Stomach smooth muscle (tissue), 2 donors: Measurements from ENCODE around the gene PTGR2.

Source experiments
- H3K27ac ChIP-seq: one replicate; pipeline ENCODE4 v1.7.0; 2013; ENCODE audit warnings: mild to moderate bottlenecking, low read length, inconsistent platforms
- H3K27me3 ChIP-seq, 2 donors: one replicate each; pipeline ENCODE4 v1.7.0; 2013; ENCODE audit warnings: low read length in 2 of 2; ENCODE audit not compliant: insufficient read depth in 2 of 2, control insufficient read depth in 1 of 2
- H3K36me3 ChIP-seq, 2 donors: one replicate each; pipeline ENCODE4 v1.7.0; 2013; ENCODE audit warnings: low read length in 2 of 2; ENCODE audit not compliant: control insufficient read depth in 2 of 2, insufficient read depth in 2 of 2
- H3K4me1 ChIP-seq: one replicate; pipeline ENCODE4 v1.7.0; 2013; ENCODE audit warnings: low read length; ENCODE audit not compliant: control insufficient read depth, insufficient read depth
- H3K4me3 ChIP-seq, 2 donors: one replicate each; pipeline ENCODE4 v1.7.0; 2013; ENCODE audit warnings: low read length in 2 of 2
- H3K9ac ChIP-seq, 2 donors: one replicate each; pipeline ENCODE4 v1.7.0; 2013; ENCODE audit warnings: low read length in 2 of 2, mild to moderate bottlenecking in 1 of 2
- H3K9me3 ChIP-seq, 2 donors: one replicate each; pipeline ENCODE4 v1.7.0; 2013; ENCODE audit warnings: low read length in 2 of 2; ENCODE audit not compliant: control insufficient read depth in 2 of 2
- donor health status: healthy.
- donor health status: Pancreatic carcinoma.

The PTGR2 gene

GRCh38 chr14:73851567-73852382 lies at the start of gene PTGR2:
Gene PTGR2 (plus strand): TSS chr14:73851831. CDS start chr14:73858863, 7,032 bp downstream.
- Histone ChIP-seq H3K27ac (peak within 1 kb of the TSS; percentile 90), H3K27me3 (no peaks in the 10 kb centered on the region), H3K4me1 (peaks cover 14% of the 10 kb centered on the region), H3K36me3 (no peaks in the 10 kb centered on the region), H3K9me3 (no peaks in the 10 kb centered on the region), H3K9ac (peak within 1 kb of the TSS; percentile 84 to 96), H3K4me3 (peak within 1 kb of the TSS; percentile 86 to 93)

- H3K4me3 ChIP-seq, result no peak overlapping the region
- no peak overlapping the region for H3K27ac ChIP-seq
- H3K9ac ChIP-seq, result no peak overlapping the region
- H3K4me1 ChIP-seq, result no peaks in the 10 kb centered on the region
- no peaks in the 10 kb centered on the region for H3K9me3 ChIP-seq
- no peaks in the 10 kb centered on the region for H3K27me3 ChIP-seq
- peaks cover 0 to 8% of the 10 kb centered on the region in 2 donors for H3K36me3 ChIP-seq
These were observed 49.0 kb upstream of the PTGR2 start for GRCh38 chr14:73802431-73803188.

GRCh38 chr14:73804636-73805035 lies 47.0 kb upstream of the PTGR2 start:
- Histone ChIP-seq H3K27me3 (no peaks in the 10 kb centered on the region), H3K4me1 (no peaks in the 10 kb centered on the region), H3K36me3 (peaks cover 0 to 8% of the 10 kb centered on the region in 2 donors), H3K9ac (no peak overlapping the region), H3K27ac (no peak overlapping the region), H3K4me3 (no peak overlapping the region), H3K9me3 (no peaks in the 10 kb centered on the region)

- no peaks in the 10 kb centered on the region for H3K27me3 ChIP-seq
- H3K4me3 ChIP-seq, result no peak overlapping the region
- no peak overlapping the region for H3K9ac ChIP-seq
- no peak overlapping the region for H3K27ac ChIP-seq
- H3K36me3 ChIP-seq, result peaks cover 0 to 8% of the 10 kb centered on the region in 2 donors
- H3K4me1 ChIP-seq, result no peaks in the 10 kb centered on the region
- H3K9me3 ChIP-seq, result no peaks in the 10 kb centered on the region
These were observed 44.2 kb upstream of the PTGR2 start for GRCh38 chr14:73807457-73807856.

- no peaks in the 10 kb centered on the region for H3K27me3 ChIP-seq
- H3K9me3 ChIP-seq, result no peaks in the 10 kb centered on the region
- no peak overlapping the region for H3K4me3 ChIP-seq
- H3K4me1 ChIP-seq, result no peaks in the 10 kb centered on the region
- peaks cover 0 to 5% of the 10 kb centered on the region in 2 donors for H3K36me3 ChIP-seq
- no peak overlapping the region for H3K9ac ChIP-seq
- H3K27ac ChIP-seq, result no peak overlapping the region
These were observed 42.2 kb upstream of the PTGR2 start for GRCh38 chr14:73809391-73809790.

- H3K27me3 ChIP-seq, result no peaks in the 10 kb centered on the region
- H3K9ac ChIP-seq, result no peak overlapping the region
- no peaks in the 10 kb centered on the region for H3K9me3 ChIP-seq
- no peak overlapping the region for H3K4me3 ChIP-seq
- H3K36me3 ChIP-seq, result no peaks in the 10 kb centered on the region
- no peak overlapping the region for H3K27ac ChIP-seq
- no peaks in the 10 kb centered on the region for H3K4me1 ChIP-seq
These were observed 41.0 kb upstream of the PTGR2 start for GRCh38 chr14:73810478-73811163.

GRCh38 chr14:73811164-73811503 lies 40.5 kb upstream of the PTGR2 start:
- no peak overlapping the region for H3K27ac ChIP-seq
- no peaks in the 10 kb centered on the region for H3K4me1 ChIP-seq
- no peaks in the 10 kb centered on the region for H3K27me3 ChIP-seq
- H3K9ac ChIP-seq, result no peak overlapping the region
- no peaks in the 10 kb centered on the region for H3K9me3 ChIP-seq
- H3K4me3 ChIP-seq, result no peak overlapping the region
- H3K36me3 ChIP-seq, result no peaks in the 10 kb centered on the region

- no peaks in the 10 kb centered on the region for H3K4me1 ChIP-seq
- no peaks in the 10 kb centered on the region for H3K36me3 ChIP-seq
- H3K9me3 ChIP-seq, result no peaks in the 10 kb centered on the region
- H3K9ac ChIP-seq, result no peak overlapping the region
- no peak overlapping the region for H3K4me3 ChIP-seq
- no peaks in the 10 kb centered on the region for H3K27me3 ChIP-seq
- no peak overlapping the region for H3K27ac ChIP-seq
These were observed 37.5 kb upstream of the PTGR2 start for GRCh38 chr14:73814153-73814552.

GRCh38 chr14:73815849-73816248 lies 35.8 kb upstream of the PTGR2 start:
- no peaks in the 10 kb centered on the region for H3K9me3 ChIP-seq
- H3K9ac ChIP-seq, result no peak overlapping the region
- H3K36me3 ChIP-seq, result no peaks in the 10 kb centered on the region
- no peak overlapping the region for H3K27ac ChIP-seq
- H3K27me3 ChIP-seq, result no peaks in the 10 kb centered on the region
- no peaks in the 10 kb centered on the region for H3K4me1 ChIP-seq
- no peak overlapping the region for H3K4me3 ChIP-seq

GRCh38 chr14:73816393-73816816 lies 35.2 kb upstream of the PTGR2 start:
- Histone ChIP-seq H3K4me3 (no peak overlapping the region), H3K9me3 (no peaks in the 10 kb centered on the region), H3K27me3 (no peaks in the 10 kb centered on the region)

More at GRCh38 chr14:73816393-73816816, 35.2 kb upstream of the PTGR2 start:
- Histone ChIP-seq H3K9ac (no peak overlapping the region), H3K4me1 (no peaks in the 10 kb centered on the region), H3K27ac (no peak overlapping the region), H3K36me3 (no peaks in the 10 kb centered on the region)
